GM23338 (cell line): Measurements from ENCODE around the gene FGF1. TPM values are rescaled to one million over a fixed set of nuclear protein-coding genes. Genes with fewer than 3 reads are reported as not detected.

Experiments
- ATAC-seq: fragments of 200-7000 bp; cut with Tn5 transposase; 3 replicates; pipeline ENCODE4 v1.9.1; 2020
- DNase-seq: peaks from one replicate; pipeline ENCODE4 v3.0.0-alpha.2; 2015; ENCODE audit warnings: low spot score
- H2AFZ ChIP-seq: fragments of 200-600 bp; sonication (generic); 2 replicates; pipeline ENCODE4 v1.8.0; 2016; ENCODE audit warnings: antibody characterized with exemption, mild to moderate bottlenecking, moderate library complexity
- H3F3A ChIP-seq: fragments of 200-600 bp; sonication (generic); replicated peaks from 2 replicates; pipeline ENCODE4 v1.8.0; 2017; ENCODE audit warnings: antibody characterized with exemption, mixed run types, low read depth
- H3K27ac ChIP-seq: fragments of 200-600 bp; sonication (generic); 2 replicates; pipeline ENCODE4 v1.6.1; 2016; ENCODE audit warnings: low read depth
- H3K27me3 ChIP-seq: fragments of 200-600 bp; sonication (generic); 2 replicates; pipeline ENCODE4 v1.8.0; 2016; ENCODE audit warnings: mild to moderate bottlenecking, mixed run types, moderate library complexity; ENCODE audit not compliant: insufficient read depth
- H3K36me3 ChIP-seq: fragments of 200-600 bp; sonication (generic); 2 replicates; pipeline ENCODE4 v1.8.0; 2016; ENCODE audit warnings: mild to moderate bottlenecking; ENCODE audit not compliant: insufficient read depth
- H3K4me1 ChIP-seq: fragments of 200-600 bp; sonication (generic); 2 replicates; pipeline ENCODE4 v1.8.0; 2016; ENCODE audit warnings: mild to moderate bottlenecking, moderate library complexity; ENCODE audit not compliant: insufficient read depth
- H3K4me2 ChIP-seq: fragments of 200-600 bp; sonication (generic); 2 replicates; pipeline ENCODE4 v1.7.1; 2017; ENCODE audit warnings: mixed run types
- H3K4me3 ChIP-seq: fragments of 200-600 bp; sonication (generic); 2 replicates; pipeline ENCODE4 v1.6.1; 2016; ENCODE audit warnings: mixed run types
- H3K79me2 ChIP-seq: fragments of 200-600 bp; sonication (generic); replicated peaks from 2 replicates; pipeline ENCODE4 v1.8.0; 2017; ENCODE audit warnings: mild to moderate bottlenecking; ENCODE audit not compliant: insufficient read depth
- H3K9me2 ChIP-seq: fragments of 200-600 bp; sonication (generic); 2 replicates; pipeline ENCODE4 v1.8.0; 2017; ENCODE audit not compliant: insufficient read depth
- H4K20me1 ChIP-seq: fragments of 200-600 bp; sonication (generic); replicated peaks from 2 replicates; pipeline ENCODE4 v1.8.0; 2017; ENCODE audit warnings: mild to moderate bottlenecking; ENCODE audit not compliant: insufficient read depth
- H3K27ac Mint-ChIP-seq: 2 replicates; pipeline ENCODE4 v1.8.0; 2020; ENCODE audit warnings: inconsistent platforms, mild to moderate bottlenecking, moderate library complexity, mixed read lengths
- H3K27me3 Mint-ChIP-seq: 3 replicates; pipeline ENCODE4 v1.8.0; 2022; ENCODE audit warnings: low read depth, mild to moderate bottlenecking, moderate library complexity, mixed read lengths, inconsistent platforms; ENCODE audit not compliant: insufficient read depth, poor library complexity
- H3K36me3 Mint-ChIP-seq: 3 replicates; pipeline ENCODE4 v1.8.0; 2021; ENCODE audit warnings: low read depth, mild to moderate bottlenecking, inconsistent platforms, moderate library complexity, mixed read lengths
- H3K4me1 Mint-ChIP-seq: 3 replicates; pipeline ENCODE4 v1.8.0; 2020; ENCODE audit warnings: mild to moderate bottlenecking, inconsistent platforms, mixed read lengths
- H3K4me3 Mint-ChIP-seq: 3 replicates; pipeline ENCODE4 v1.8.0; 2021; ENCODE audit warnings: moderate library complexity, mild to moderate bottlenecking, inconsistent platforms, mixed read lengths
- H3K9me3 Mint-ChIP-seq: 3 replicates; pipeline ENCODE4 v1.8.0; 2020; ENCODE audit warnings: moderate library complexity, mild to moderate bottlenecking, inconsistent platforms, mixed read lengths
- CREB1 ChIP-seq: fragments of 250-450 bp; sonication (Bioruptor Pico); IDR thresholded peaks from 2 replicates; pipeline ENCODE4 v1.5.0; 2020; ENCODE audit warnings: low read depth, mild to moderate bottlenecking, moderate library complexity
- EZH2 ChIP-seq: fragments of 200-600 bp; sonication (generic); IDR thresholded peaks from one replicate; pipeline ENCODE4 v1.8.0; 2017; ENCODE audit warnings: antibody characterized with exemption, mild to moderate bottlenecking, low read depth; ENCODE audit not compliant: unreplicated experiment
- EZH2phosphoT487 ChIP-seq: fragments of 200-600 bp; sonication (generic); IDR thresholded peaks from one replicate; pipeline ENCODE4 v1.8.1; 2018; ENCODE audit warnings: antibody characterized with exemption; ENCODE audit not compliant: unreplicated experiment
- JUNB ChIP-seq: IDR thresholded peaks from one replicate; pipeline ENCODE4 v1.6.1; 2016; ENCODE audit warnings: antibody characterized with exemption; ENCODE audit not compliant: unreplicated experiment
- NANOG ChIP-seq: IDR thresholded peaks from 2 replicates; pipeline ENCODE4 v1.6.1; 2016; ENCODE audit warnings: antibody characterized with exemption, borderline replicate concordance
- POLR2AphosphoS5 ChIP-seq: IDR thresholded peaks from 2 replicates; pipeline ENCODE4 v1.6.1; 2016; ENCODE audit warnings: antibody characterized with exemption, low read depth
- STAT1 ChIP-seq: IDR thresholded peaks from one replicate; pipeline ENCODE4 v1.6.1; 2016; ENCODE audit warnings: antibody characterized with exemption; ENCODE audit not compliant: unreplicated experiment
- ZNF114 ChIP-seq: fragments of 250-450 bp; sonication (Bioruptor Pico); IDR thresholded peaks from 2 replicates; pipeline ENCODE4 v1.5.0; 2020; ENCODE audit warnings: mild to moderate bottlenecking, moderate library complexity
- ZNF331 ChIP-seq: fragments of 250-450 bp; sonication (Bioruptor Pico); IDR thresholded peaks from 2 replicates; pipeline ENCODE4 v1.5.0; 2020; ENCODE audit warnings: low read depth, mild to moderate bottlenecking, moderate library complexity
- ZNF462 ChIP-seq: fragments of 250-450 bp; sonication (Bioruptor Pico); IDR thresholded peaks from 2 replicates; pipeline ENCODE4 v1.5.0; 2020; ENCODE audit warnings: mild to moderate bottlenecking, moderate library complexity
- polyA plus RNA-seq: library from polyadenylated mRNA; unstranded; fragments of >200 nt; fragmentation: Nextera tagmentation; extraction: Ambion mirVana; gene quantifications from 2 replicates; pipeline ENCODE4 v1.2.1, GENCODE V29; 2016
- total RNA-seq: library from RNA; depleted of rRNA; stranded (reverse); fragments of >200 nt; shearing (Covaris generic); gene quantifications from 2 replicates; pipeline ENCODE4 v1.2.3, GENCODE V29; 2014
- TF ChIP-seq, protein P1 (sequence below), 2 experiments: fragments of 200-600 bp in 1 of 2; sonication (generic) in 1 of 2; conservative IDR thresholded peaks; 2 replicates each; pipeline versions ENCODE4 v1.5.1 to v1.6.1; 2016 to 2017; ENCODE audit warnings: antibody characterized with exemption in 2 of 2, low read depth in 2 of 2, mild to moderate bottlenecking in 2 of 2, moderate library complexity in 1 of 2
- TF ChIP-seq, protein P2 (sequence below): IDR thresholded peaks from 2 replicates; pipeline ENCODE4 v1.6.1; 2016; ENCODE audit warnings: antibody characterized with exemption

The FGF1 gene
- total and polyA plus RNA-seq, 2 experiments from 2014 or later, result 0.21 to 0.34 TPM

DNA sequence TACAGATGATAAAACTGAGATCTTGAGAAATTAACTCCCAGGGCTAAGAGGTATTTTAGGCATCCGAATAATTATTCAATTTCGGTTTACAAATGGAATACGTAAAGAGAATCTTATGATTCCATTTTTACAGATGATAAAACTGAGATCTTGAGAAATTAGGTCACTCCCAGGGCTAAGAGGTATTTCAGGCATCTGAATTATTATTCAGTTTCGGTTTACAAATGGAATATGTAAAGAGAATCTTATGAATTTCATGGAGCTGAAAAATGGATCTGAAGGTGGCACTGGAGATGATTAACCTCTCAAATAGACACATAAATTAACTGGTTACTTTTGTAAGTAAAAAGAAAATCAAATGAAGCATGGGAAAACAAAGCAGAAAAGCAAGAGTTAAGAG lies 44.2 kb downstream of the FGF1 start (continued):
- TF ChIP-seq NANOG, result no peak

DNA sequence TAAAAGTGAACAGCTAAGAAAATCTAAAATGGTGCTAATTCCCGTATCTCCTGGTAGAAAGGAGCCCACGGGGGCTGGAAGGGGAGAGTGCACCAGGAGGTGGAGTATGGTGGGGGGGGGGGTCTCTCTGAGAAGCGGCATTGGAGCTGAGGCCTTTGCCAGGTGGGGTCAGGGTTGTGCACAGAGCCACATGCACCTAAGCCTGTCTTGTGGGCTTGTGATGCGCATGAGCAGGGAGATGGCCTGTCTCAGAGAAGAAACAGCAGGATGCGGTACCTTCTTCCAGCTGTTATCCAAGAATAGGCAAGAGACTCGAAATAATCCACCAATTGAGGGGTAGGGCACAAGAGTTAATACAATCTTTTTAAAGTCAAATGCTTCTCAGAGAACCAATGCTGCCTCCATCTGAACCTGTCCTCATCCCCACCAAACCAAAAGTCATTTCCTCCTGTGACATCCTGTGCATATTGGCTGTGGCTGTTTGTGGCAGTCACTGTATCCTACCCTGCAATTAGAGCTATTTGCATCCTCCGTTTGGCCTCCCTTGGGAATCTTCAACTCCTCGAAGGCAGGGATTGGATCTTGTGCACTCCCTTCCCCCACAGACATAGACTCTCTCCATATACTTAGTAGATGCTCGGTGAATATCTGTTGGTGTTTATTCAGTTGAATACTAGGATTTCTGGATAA lies 45.4 kb downstream of the FGF1 start:
- no peak overlapping the region for H3K27ac ChIP-seq
- peaks cover 11% of the 10 kb centered on the region for H3K4me1 ChIP-seq
- no peaks in the 10 kb centered on the region for H3F3A ChIP-seq
- no peak overlapping the region for H3K27ac Mint-ChIP-seq
- peaks cover 5% of the 10 kb centered on the region for H3K27me3 Mint-ChIP-seq
- H3K4me3 ChIP-seq, result no peak overlapping the region
- no peaks in the 10 kb centered on the region for H3K27me3 ChIP-seq
- peaks cover 31% of the 10 kb centered on the region for H3K4me1 Mint-ChIP-seq
- H3K79me2 ChIP-seq, result no peaks in the 10 kb centered on the region
- H3K4me2 ChIP-seq, result 0 out of 2 replicates have a peak overlapping the region, but pooled peaks have one; percentile 23
- H3K4me3 Mint-ChIP-seq, result no peak overlapping the region
- ATAC-seq, result peak; percentile 53; the same call in 2 of the 3 replicates
- H3K36me3 Mint-ChIP-seq, result no peaks in the 10 kb centered on the region
- no peaks in the 10 kb centered on the region for H3K36me3 ChIP-seq
- DNase-seq, result peak; percentile 16
- TF ChIP-seq POLR2AphosphoS5 (no peak), EZH2phosphoT487 (no peak), EZH2 (no peak), JUNB (no peak), CREB1 (CRISPR knock-in tag) (no peak), STAT1 (no peak), ZNF462 (no peak), ZNF114 (CRISPR knock-in tag) (no peak), ZNF331 (CRISPR knock-in tag) (no peak), NANOG (no peak)
- TF ChIP-seq, protein P1, sequence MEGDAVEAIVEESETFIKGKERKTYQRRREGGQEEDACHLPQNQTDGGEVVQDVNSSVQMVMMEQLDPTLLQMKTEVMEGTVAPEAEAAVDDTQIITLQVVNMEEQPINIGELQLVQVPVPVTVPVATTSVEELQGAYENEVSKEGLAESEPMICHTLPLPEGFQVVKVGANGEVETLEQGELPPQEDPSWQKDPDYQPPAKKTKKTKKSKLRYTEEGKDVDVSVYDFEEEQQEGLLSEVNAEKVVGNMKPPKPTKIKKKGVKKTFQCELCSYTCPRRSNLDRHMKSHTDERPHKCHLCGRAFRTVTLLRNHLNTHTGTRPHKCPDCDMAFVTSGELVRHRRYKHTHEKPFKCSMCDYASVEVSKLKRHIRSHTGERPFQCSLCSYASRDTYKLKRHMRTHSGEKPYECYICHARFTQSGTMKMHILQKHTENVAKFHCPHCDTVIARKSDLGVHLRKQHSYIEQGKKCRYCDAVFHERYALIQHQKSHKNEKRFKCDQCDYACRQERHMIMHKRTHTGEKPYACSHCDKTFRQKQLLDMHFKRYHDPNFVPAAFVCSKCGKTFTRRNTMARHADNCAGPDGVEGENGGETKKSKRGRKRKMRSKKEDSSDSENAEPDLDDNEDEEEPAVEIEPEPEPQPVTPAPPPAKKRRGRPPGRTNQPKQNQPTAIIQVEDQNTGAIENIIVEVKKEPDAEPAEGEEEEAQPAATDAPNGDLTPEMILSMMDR (conservative IDR thresholded peaks at IDR 0.05; ENCODE audit: low read depth in 2 of 2), result no peak
- TF ChIP-seq, protein P2, sequence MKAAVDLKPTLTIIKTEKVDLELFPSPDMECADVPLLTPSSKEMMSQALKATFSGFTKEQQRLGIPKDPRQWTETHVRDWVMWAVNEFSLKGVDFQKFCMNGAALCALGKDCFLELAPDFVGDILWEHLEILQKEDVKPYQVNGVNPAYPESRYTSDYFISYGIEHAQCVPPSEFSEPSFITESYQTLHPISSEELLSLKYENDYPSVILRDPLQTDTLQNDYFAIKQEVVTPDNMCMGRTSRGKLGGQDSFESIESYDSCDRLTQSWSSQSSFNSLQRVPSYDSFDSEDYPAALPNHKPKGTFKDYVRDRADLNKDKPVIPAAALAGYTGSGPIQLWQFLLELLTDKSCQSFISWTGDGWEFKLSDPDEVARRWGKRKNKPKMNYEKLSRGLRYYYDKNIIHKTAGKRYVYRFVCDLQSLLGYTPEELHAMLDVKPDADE, result no peak
- no peak overlapping the region for H2AFZ ChIP-seq
- no peaks in the 10 kb centered on the region for H3K9me2 ChIP-seq
- no peaks in the 10 kb centered on the region for H4K20me1 ChIP-seq
- no peaks in the 10 kb centered on the region for H3K9me3 Mint-ChIP-seq
